ENCODE data around the gene JOSD2.
A peak's percentile ranks its signal among the peaks of the same experiment; 100 is the strongest.
"Not testable (repeated sequence)": the region's sequence is repeated elsewhere in the genome, so short reads cannot be mapped to it uniquely, and the experiment has no call there.

The JOSD2 gene

GRCh38 chr19:50473336-50473735 lies 37.7 kb downstream of the JOSD2 start:
- not testable (repeated sequence) for DNase-seq

GRCh38 chr19:50468818-50469217 lies 42.2 kb downstream of the JOSD2 start:
- no peak for DNase-seq

GRCh38 chr19:50467566-50467965 lies 43.4 kb downstream of the JOSD2 start:
- no peak for DNase-seq

GRCh38 chr19:50466706-50467039 lies 44.3 kb downstream of the JOSD2 start:
- no peak for DNase-seq

GRCh38 chr19:50465986-50466705 lies 44.8 kb downstream of the JOSD2 start:
- DNase-seq, result no peak

- DNase-seq, result no peak
These were observed 46.0 kb downstream of the JOSD2 start for GRCh38 chr19:50465000-50465399.

- DNase-seq, result no peak
These were observed 46.6 kb downstream of the JOSD2 start for GRCh38 chr19:50464348-50464747.

GRCh38 chr19:50462970-50463369 lies 48.0 kb downstream of the JOSD2 start:
- DNase-seq, result no peak

- peak; percentile 65 for DNase-seq
These were observed 49.7 kb downstream of the JOSD2 start for GRCh38 chr19:50461066-50461875.

- DNase-seq, result peak; percentile 46
These were observed 50.7 kb downstream of the JOSD2 start for GRCh38 chr19:50460161-50460765.

GRCh38 chr19:50459638-50460037 lies 51.4 kb downstream of the JOSD2 start:
- no peak for DNase-seq

- DNase-seq, result no peak
These were observed 51.9 kb downstream of the JOSD2 start for GRCh38 chr19:50459067-50459456.

- DNase-seq, result no peak
These were observed 52.5 kb downstream of the JOSD2 start for GRCh38 chr19:50458396-50459066.

GRCh38 chr19:50457300-50457699 lies 53.7 kb downstream of the JOSD2 start:
- DNase-seq, result no peak

All from CD4-positive, alpha-beta T cell treated with Interferon gamma for 1 hour (primary cell).